HCT116 (cell line): ENCODE data around the gene SSTR3.

Experiments
- CEBPB ChIP-seq: IDR thresholded peaks from 2 replicates; pipeline ENCODE4 v1.6.1; 2012; ENCODE audit warnings: low read depth
- FOSL1 ChIP-seq: IDR thresholded peaks from 2 replicates; pipeline ENCODE4 v1.6.1; 2012; ENCODE audit warnings: low read depth
- RAD21 ChIP-seq: IDR thresholded peaks from 2 replicates; pipeline ENCODE4 v1.6.1; 2012; ENCODE audit warnings: low read depth, mild to moderate bottlenecking
- SP1 ChIP-seq: IDR thresholded peaks from 2 replicates; pipeline ENCODE4 v1.6.1; 2012; ENCODE audit warnings: low read depth
- YY1 ChIP-seq: IDR thresholded peaks from 2 replicates; pipeline ENCODE4 v1.6.1; 2011; ENCODE audit warnings: low read length, low read depth, moderate library complexity, mild to moderate bottlenecking; ENCODE audit not compliant: insufficient replicate concordance; ENCODE audit errors: extremely low read depth
- TF ChIP-seq, protein P1 (sequence below), 3 experiments: fragments of 200-600 bp in 1 of 3; sonication (generic) in 1 of 3; IDR thresholded peaks in 2 of 3; conservative IDR thresholded peaks in 1 of 3; 2 replicates each; pipeline ENCODE4 v1.5.1; 2012 to 2017; ENCODE audit warnings: low read depth in 2 of 3, low read length in 2 of 3, antibody characterized with exemption in 1 of 3, borderline replicate concordance in 1 of 3, control low read depth in 1 of 3, mild to moderate bottlenecking in 1 of 3, mixed read lengths in 1 of 3, mixed run types in 1 of 3, moderate library complexity in 1 of 3; ENCODE audit not compliant: insufficient read depth in 1 of 3

DNA sequence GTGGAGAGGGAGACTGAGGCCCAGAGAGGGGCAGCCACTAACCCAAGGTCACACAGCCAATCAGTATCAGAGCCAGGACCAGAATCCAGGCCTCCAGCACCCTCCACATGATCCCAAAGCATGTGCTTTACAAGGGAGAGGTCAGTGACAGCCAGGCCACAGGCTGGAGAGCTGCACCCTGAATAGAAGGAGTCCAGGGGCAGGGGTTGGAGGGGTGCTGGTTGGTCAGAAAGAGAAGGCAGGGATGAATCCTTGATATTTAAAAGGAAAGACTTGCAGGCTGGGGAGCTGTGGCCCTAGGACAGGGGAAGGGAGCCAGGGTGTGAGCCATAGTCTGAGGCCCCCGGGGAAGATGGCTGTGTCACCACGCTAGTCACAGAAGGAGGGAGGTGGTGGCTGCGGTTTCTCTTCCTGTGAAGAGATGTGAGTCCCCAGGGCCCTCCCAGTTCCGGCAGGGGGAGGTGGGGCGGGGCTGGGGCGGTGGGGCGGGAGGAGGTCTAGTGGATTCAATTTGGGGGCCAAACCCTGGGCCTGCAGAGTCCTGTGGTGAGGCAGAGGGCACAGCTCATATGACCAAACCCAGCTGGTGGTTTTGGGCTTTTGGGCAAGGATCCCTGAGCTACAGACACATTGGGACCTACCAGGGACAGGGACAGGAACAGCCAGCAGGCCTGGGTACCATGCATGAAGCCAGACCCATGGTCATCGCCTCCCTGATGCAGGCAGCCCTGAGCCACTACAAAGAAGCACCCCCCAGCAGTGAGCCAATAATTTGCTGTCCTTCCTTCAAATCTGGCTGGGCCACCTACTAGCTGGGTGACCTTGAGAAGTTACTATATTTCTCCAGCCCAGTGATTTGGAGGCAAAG lies 17.8 kb upstream of the SSTR3 start:
- no peak for TF ChIP-seq FOSL1
- TF ChIP-seq YY1, result no peak
- no peak for TF ChIP-seq CEBPB
- TF ChIP-seq, protein P1, sequence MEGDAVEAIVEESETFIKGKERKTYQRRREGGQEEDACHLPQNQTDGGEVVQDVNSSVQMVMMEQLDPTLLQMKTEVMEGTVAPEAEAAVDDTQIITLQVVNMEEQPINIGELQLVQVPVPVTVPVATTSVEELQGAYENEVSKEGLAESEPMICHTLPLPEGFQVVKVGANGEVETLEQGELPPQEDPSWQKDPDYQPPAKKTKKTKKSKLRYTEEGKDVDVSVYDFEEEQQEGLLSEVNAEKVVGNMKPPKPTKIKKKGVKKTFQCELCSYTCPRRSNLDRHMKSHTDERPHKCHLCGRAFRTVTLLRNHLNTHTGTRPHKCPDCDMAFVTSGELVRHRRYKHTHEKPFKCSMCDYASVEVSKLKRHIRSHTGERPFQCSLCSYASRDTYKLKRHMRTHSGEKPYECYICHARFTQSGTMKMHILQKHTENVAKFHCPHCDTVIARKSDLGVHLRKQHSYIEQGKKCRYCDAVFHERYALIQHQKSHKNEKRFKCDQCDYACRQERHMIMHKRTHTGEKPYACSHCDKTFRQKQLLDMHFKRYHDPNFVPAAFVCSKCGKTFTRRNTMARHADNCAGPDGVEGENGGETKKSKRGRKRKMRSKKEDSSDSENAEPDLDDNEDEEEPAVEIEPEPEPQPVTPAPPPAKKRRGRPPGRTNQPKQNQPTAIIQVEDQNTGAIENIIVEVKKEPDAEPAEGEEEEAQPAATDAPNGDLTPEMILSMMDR (IDR thresholded peaks at IDR 0.05 in 2 of 3, conservative IDR thresholded peaks at IDR 0.05 in 1 of 3; ENCODE audit: borderline replicate concordance in 1 of 3, insufficient read depth in 1 of 3, low read depth in 2 of 3, low read length in 2 of 3), result no peak
- no peak for TF ChIP-seq SP1
- TF ChIP-seq RAD21, result no peak
